GM18858 (cell line): ENCODE data around the gene TSPEAR.

ENCODE experiments used
- ATAC-seq: cut with Tn5 transposase; IDR thresholded peaks from one replicate; pipeline ENCODE4 v1.9.1; 2021; ENCODE audit not compliant: unreplicated experiment

TSPEAR gene

GRCh38 chr21:44478124-44478800 lies 233.1 kb downstream of the TSPEAR start:
- no peak for ATAC-seq

GRCh38 chr21:44477712-44478111 lies 233.7 kb downstream of the TSPEAR start:
- ATAC-seq, result no peak

GRCh38 chr21:44477131-44477530 lies 234.2 kb downstream of the TSPEAR start:
- ATAC-seq, result no peak

GRCh38 chr21:44475266-44475845 lies 236.0 kb downstream of the TSPEAR start:
- ATAC-seq, result no peak

GRCh38 chr21:44473915-44474555 lies 237.3 kb downstream of the TSPEAR start:
- ATAC-seq, result no peak

- ATAC-seq, result no peak
Measured at GRCh38 chr21:44471996-44472395, 239.4 kb downstream of the TSPEAR start.

GRCh38 chr21:44471341-44471740 lies 240.0 kb downstream of the TSPEAR start:
- no peak for ATAC-seq

GRCh38 chr21:44467859-44468195 lies 243.5 kb downstream of the TSPEAR start:
- ATAC-seq, result no peak

GRCh38 chr21:44466996-44467858 lies 244.1 kb downstream of the TSPEAR start:
- no peak for ATAC-seq

GRCh38 chr21:44466351-44466954 lies 244.9 kb downstream of the TSPEAR start:
- no peak for ATAC-seq

GRCh38 chr21:44464351-44464750 lies 247.0 kb downstream of the TSPEAR start:
- no peak for ATAC-seq

GRCh38 chr21:44463724-44464123 lies 247.6 kb downstream of the TSPEAR start:
- ATAC-seq, result no peak

- no peak for ATAC-seq
Measured at GRCh38 chr21:44462834-44463200, 248.6 kb downstream of the TSPEAR start.

- no peak for ATAC-seq
Measured at GRCh38 chr21:44462086-44462833, 249.1 kb downstream of the TSPEAR start.

- ATAC-seq, result no peak
Measured at GRCh38 chr21:44461464-44462001, 249.8 kb downstream of the TSPEAR start.

GRCh38 chr21:44461005-44461404 lies 250.4 kb downstream of the TSPEAR start:
- ATAC-seq, result no peak

GRCh38 chr21:44460441-44460755 lies 251.0 kb downstream of the TSPEAR start:
- ATAC-seq, result no peak

GRCh38 chr21:44459712-44460440 lies 251.5 kb downstream of the TSPEAR start:
- no peak for ATAC-seq

GRCh38 chr21:44458971-44459711 lies 252.2 kb downstream of the TSPEAR start:
- no peak for ATAC-seq
